IPS-18c (cell line): ENCODE data around the gene GRHL3.

ENCODE experiments used
- H3K4me3 ChIP-seq: 2 replicates; pipeline ENCODE4 v1.7.0; 2013; ENCODE audit warnings: low read depth, mild to moderate bottlenecking, low read length, moderate library complexity; ENCODE audit not compliant: insufficient read depth
- H3K9me3 ChIP-seq: one replicate; pipeline ENCODE4 v1.6.1; 2013; ENCODE audit warnings: mild to moderate bottlenecking, low read length, moderate library complexity; ENCODE audit not compliant: control insufficient read depth, insufficient read depth

GRHL3 gene

GRCh38 chr1:24325587-24326449 is 6.7 kb downstream of the GRHL3 start:
- Histone ChIP-seq H3K9me3 (peaks cover 2% of the 10 kb centered on the region), H3K4me3 (no peak overlapping the region)

- H3K4me3 ChIP-seq = no peak overlapping the region
- H3K9me3 ChIP-seq = no peaks in the 10 kb centered on the region
Measured at GRCh38 chr1:24327486-24327885, 8.3 kb downstream of the GRHL3 start.

- H3K9me3 ChIP-seq = no peaks in the 10 kb centered on the region
- no peak overlapping the region for H3K4me3 ChIP-seq
Measured at GRCh38 chr1:24327891-24328290, 8.7 kb downstream of the GRHL3 start.

- Histone ChIP-seq H3K4me3 (no peak overlapping the region), H3K9me3 (no peaks in the 10 kb centered on the region)
Measured at GRCh38 chr1:24329331-24329730, 10.2 kb downstream of the GRHL3 start.

GRCh38 chr1:24329797-24330543 is 10.8 kb downstream of the GRHL3 start:
- Histone ChIP-seq H3K4me3 (no peak overlapping the region), H3K9me3 (no peaks in the 10 kb centered on the region)

- Histone ChIP-seq H3K4me3 (no peak overlapping the region), H3K9me3 (no peaks in the 10 kb centered on the region)
Measured at GRCh38 chr1:24331961-24332673, 13.0 kb downstream of the GRHL3 start.

GRCh38 chr1:24336075-24336474 is 16.9 kb downstream of the GRHL3 start:
- Histone ChIP-seq H3K4me3 (no peak overlapping the region), H3K9me3 (no peaks in the 10 kb centered on the region)

- H3K9me3 ChIP-seq = no peaks in the 10 kb centered on the region
- no peak overlapping the region for H3K4me3 ChIP-seq
Measured at GRCh38 chr1:24337455-24337854, 18.3 kb downstream of the GRHL3 start.

- Histone ChIP-seq H3K4me3 (no peak overlapping the region), H3K9me3 (no peaks in the 10 kb centered on the region)
Measured at GRCh38 chr1:24338447-24338846, 19.3 kb downstream of the GRHL3 start.

GRCh38 chr1:24339996-24340395 is 20.8 kb downstream of the GRHL3 start:
- H3K4me3 ChIP-seq = no peak overlapping the region
- H3K9me3 ChIP-seq = no peaks in the 10 kb centered on the region

GRCh38 chr1:24340770-24341169 is 21.6 kb downstream of the GRHL3 start:
- H3K9me3 ChIP-seq = no peaks in the 10 kb centered on the region

GRCh38 chr1:24341260-24341659 is 22.1 kb downstream of the GRHL3 start:
- Histone ChIP-seq H3K9me3 (no peaks in the 10 kb centered on the region), H3K4me3 (no peak overlapping the region)

More at GRCh38 chr1:24340770-24341169, 21.6 kb downstream of the GRHL3 start:
- no peak overlapping the region for H3K4me3 ChIP-seq

GRCh38 chr1:24343412-24344089 is 24.4 kb downstream of the GRHL3 start:
- Histone ChIP-seq H3K4me3 (no peak overlapping the region), H3K9me3 (no peaks in the 10 kb centered on the region)

- Histone ChIP-seq H3K4me3 (no peak overlapping the region), H3K9me3 (no peaks in the 10 kb centered on the region)
Measured at GRCh38 chr1:24344090-24344742, 25.1 kb downstream of the GRHL3 start.

GRCh38 chr1:24345334-24345733 is 26.2 kb downstream of the GRHL3 start:
- Histone ChIP-seq H3K4me3 (no peak overlapping the region), H3K9me3 (no peaks in the 10 kb centered on the region)

- H3K4me3 ChIP-seq = no peak overlapping the region
- H3K9me3 ChIP-seq = no peaks in the 10 kb centered on the region
Measured at GRCh38 chr1:24347159-24347934, 28.2 kb downstream of the GRHL3 start.
